ENCODE data around the gene SYNE2.

Gene SYNE2

GRCh38 chr14:63908667-63909264 is 56.0 kb downstream of the SYNE2 start:
- in situ Hi-C loops (cut with MboI; ENCODE audit: low sequenced_read_pairs): no loop called here

- in situ Hi-C loops (cut with MboI; ENCODE audit: low sequenced_read_pairs): no loop called here
These were observed 57.2 kb downstream of the SYNE2 start for GRCh38 chr14:63909984-63910383.

- in situ Hi-C loops (cut with MboI; ENCODE audit: low sequenced_read_pairs): no loop called here
These were observed 58.0 kb downstream of the SYNE2 start for GRCh38 chr14:63910583-63911363.

- in situ Hi-C loops (cut with MboI; ENCODE audit: low sequenced_read_pairs): no loop called here
These were observed 58.6 kb downstream of the SYNE2 start for GRCh38 chr14:63911404-63911803.

GRCh38 chr14:63912286-63912685 is 59.5 kb downstream of the SYNE2 start:
- in situ Hi-C loops (cut with MboI; ENCODE audit: low sequenced_read_pairs): no loop called here

GRCh38 chr14:63918411-63918810 is 65.6 kb downstream of the SYNE2 start:
- in situ Hi-C loops (cut with MboI; ENCODE audit: low sequenced_read_pairs): no loop called here

GRCh38 chr14:63922696-63923421 is 70.1 kb downstream of the SYNE2 start:
- in situ Hi-C loops (cut with MboI; ENCODE audit: low sequenced_read_pairs): no loop called here

GRCh38 chr14:63923422-63923752 is 70.6 kb downstream of the SYNE2 start:
- in situ Hi-C loops (cut with MboI; ENCODE audit: low sequenced_read_pairs): no loop called here

- in situ Hi-C loops (cut with MboI; ENCODE audit: low sequenced_read_pairs): no loop called here
These were observed 71.6 kb downstream of the SYNE2 start for GRCh38 chr14:63924375-63924774.

GRCh38 chr14:63926641-63927040 is 73.8 kb downstream of the SYNE2 start:
- in situ Hi-C loops (cut with MboI; ENCODE audit: low sequenced_read_pairs): no loop called here

GRCh38 chr14:63928744-63929174 is 76.0 kb downstream of the SYNE2 start:
- in situ Hi-C loops (cut with MboI; ENCODE audit: low sequenced_read_pairs): no loop called here

GRCh38 chr14:63933110-63933509 is 80.3 kb downstream of the SYNE2 start:
- in situ Hi-C loops (cut with MboI; ENCODE audit: low sequenced_read_pairs): no loop called here

- in situ Hi-C loops (cut with MboI; ENCODE audit: low sequenced_read_pairs): no loop called here
These were observed 80.9 kb downstream of the SYNE2 start for GRCh38 chr14:63933711-63934110.

- in situ Hi-C loops (cut with MboI; ENCODE audit: low sequenced_read_pairs): no loop called here
These were observed 85.6 kb downstream of the SYNE2 start for GRCh38 chr14:63938198-63939005.

- in situ Hi-C loops (cut with MboI; ENCODE audit: low sequenced_read_pairs): no loop called here
These were observed 86.1 kb downstream of the SYNE2 start for GRCh38 chr14:63939006-63939270.

GRCh38 chr14:63940387-63940786 is 87.6 kb downstream of the SYNE2 start:
- in situ Hi-C loops (cut with MboI; ENCODE audit: low sequenced_read_pairs): no loop called here

- in situ Hi-C loops (cut with MboI; ENCODE audit: low sequenced_read_pairs): no loop called here
These were observed 88.2 kb downstream of the SYNE2 start for GRCh38 chr14:63941023-63941422.

GRCh38 chr14:63949696-63950095 is 96.9 kb downstream of the SYNE2 start:
- in situ Hi-C loops (cut with MboI; ENCODE audit: low sequenced_read_pairs): no loop called here

- in situ Hi-C loops (cut with MboI; ENCODE audit: low sequenced_read_pairs): no loop called here
These were observed 98.2 kb downstream of the SYNE2 start for GRCh38 chr14:63951021-63951420.

GRCh38 chr14:63951429-63951828 is 98.6 kb downstream of the SYNE2 start:
- in situ Hi-C loops (cut with MboI; ENCODE audit: low sequenced_read_pairs): no loop called here

Measured in HL-60/S4 treated with phorbol 12-myristate 13-acetate at 8.2 ng/mL for 4 days and 3 days (cell line).